Esophagus muscularis mucosa (tissue), 4 donors: ENCODE results near the gene NCKAP5.

Experiments used
- CTCF ChIP-seq, 3 experiments: fragments of 200-600 bp in 2 of 3; fragments of 450-650 bp in 1 of 3; sonication (generic) in 2 of 3; IDR thresholded peaks; one replicate each; pipeline ENCODE4 v1.5.1; 2017 to 2019; ENCODE audit warnings: antibody characterized with exemption in 3 of 3, mild to moderate bottlenecking in 2 of 3, moderate library complexity in 1 of 3
- EP300 ChIP-seq: sonication (generic); formaldehyde crosslinking; IDR thresholded peaks from one replicate; pipeline ENCODE4 v1.6.1; 2017; ENCODE audit warnings: antibody characterized with exemption
- POLR2A ChIP-seq: fragments of 450-650 bp; IDR thresholded peaks from one replicate; pipeline ENCODE4 v1.6.1; 2017; ENCODE audit warnings: antibody characterized with exemption, moderate library complexity, mild to moderate bottlenecking, low read depth

GRCh38 chr2:133511679-133512078 lies 56.6 kb downstream of the NCKAP5 start:
- TF ChIP-seq CTCF (IDR thresholded peaks at IDR 0.05) (no peak), POLR2A (no peak), EP300 (no peak)
